Left ventricle myocardium inferior (tissue), 1 donor: ENCODE data around the gene PGS1. TPM values are rescaled to one million over a fixed set of nuclear protein-coding genes. Genes with fewer than 3 reads are reported as not detected.
A peak's percentile ranks its signal among the peaks of the same experiment; 100 is the strongest.

Experiments
- DNase-seq: peaks from one replicate; pipeline ENCODE4 v3.0.0-alpha.2; 2020
- H3K27ac ChIP-seq: fragments of 200-600 bp; replicated peaks from 2 replicates; pipeline ENCODE4 v1.8.0; 2021
- H3K27me3 ChIP-seq: fragments of 200-600 bp; 2 replicates; pipeline ENCODE4 v1.8.0; 2021; ENCODE audit warnings: low read depth
- H3K36me3 ChIP-seq: fragments of 200-600 bp; 2 replicates; pipeline ENCODE4 v1.8.0; 2021
- H3K4me1 ChIP-seq: fragments of 200-600 bp; 2 replicates; pipeline ENCODE4 v1.8.0; 2021
- H3K4me3 ChIP-seq: fragments of 200-600 bp; 2 replicates; pipeline ENCODE4 v1.8.0; 2021; ENCODE audit warnings: mild to moderate bottlenecking, moderate library complexity
- H3K9me3 ChIP-seq: fragments of 200-600 bp; replicated peaks from 2 replicates; pipeline ENCODE4 v1.8.0; 2021
- CTCF ChIP-seq: fragments of 200-600 bp; IDR thresholded peaks from 2 replicates; pipeline ENCODE4 v1.8.0; 2021; ENCODE audit warnings: antibody characterized with exemption, mild to moderate bottlenecking, borderline replicate concordance
- intact Hi-C: fragments of 100-400 bp; cut with micrococcal nuclease; formaldehyde crosslinking; loops from one replicate; pipeline ENCODE4 v1.11.0; 2022
- total RNA-seq: library from RNA; stranded (reverse); fragmentation: NEBNext Ultra II Directional; extraction: Animal tissue kit (Norgen Biotek cat#: 25700); gene quantifications from one replicate; pipeline ENCODE4 v1.2.1, GENCODE V29; 2021
- donor health status: DM: no; HTN: yes; CAD: no; lungs with severe emphysema.

PGS1 gene
- total RNA-seq, 1 donor from 2014 or later = 17.1 TPM

GRCh38 chr17:78357177-78357586 lies 21.3 kb upstream of the PGS1 start:
- peaks cover 31% of the 10 kb centered on the region for H3K36me3 ChIP-seq
- DNase-seq = peak; percentile 58
- peak overlapping the region; percentile 85 for H3K4me3 ChIP-seq
- H3K4me1 ChIP-seq = peaks cover 84% of the 10 kb centered on the region
- H3K9me3 ChIP-seq = no peaks in the 10 kb centered on the region
- no peak for TF ChIP-seq CTCF
- intact Hi-C loops = no loop called here
- H3K27me3 ChIP-seq = no peaks in the 10 kb centered on the region
- H3K27ac ChIP-seq = peak overlapping the region; percentile 97

GRCh38 chr17:78357672-78358537 lies 20.5 kb upstream of the PGS1 start:
- H3K4me1 ChIP-seq = peaks cover 79% of the 10 kb centered on the region
- intact Hi-C loops = no loop called here

GRCh38 chr17:78358538-78359320 lies 19.7 kb upstream of the PGS1 start:
- H3K27ac ChIP-seq = peak overlapping the region; percentile 97
- peaks cover 71% of the 10 kb centered on the region for H3K4me1 ChIP-seq
- H3K36me3 ChIP-seq = peaks cover 31% of the 10 kb centered on the region
- H3K27me3 ChIP-seq = no peaks in the 10 kb centered on the region
- intact Hi-C loops = no loop called here
- no peaks in the 10 kb centered on the region for H3K9me3 ChIP-seq
- no peak for DNase-seq
- H3K4me3 ChIP-seq = peak overlapping the region; percentile 85
- TF ChIP-seq CTCF = no peak

More at GRCh38 chr17:78357672-78358537, 20.5 kb upstream of the PGS1 start:
- Histone ChIP-seq H3K27me3 (no peaks in the 10 kb centered on the region), H3K9me3 (no peaks in the 10 kb centered on the region), H3K4me3 (peak overlapping the region; percentile 85), H3K36me3 (peaks cover 31% of the 10 kb centered on the region), H3K27ac (peak overlapping the region; percentile 97)
- no peak for TF ChIP-seq CTCF
- no peak for DNase-seq

- peaks cover 64% of the 10 kb centered on the region for H3K4me1 ChIP-seq
- no peak for TF ChIP-seq CTCF
- intact Hi-C loops = no loop called here
- no peaks in the 10 kb centered on the region for H3K9me3 ChIP-seq
- H3K27ac ChIP-seq = peak overlapping the region; percentile 97
- peak; percentile 39 for DNase-seq
- peak overlapping the region; percentile 85 for H3K4me3 ChIP-seq
- H3K27me3 ChIP-seq = no peaks in the 10 kb centered on the region
- H3K36me3 ChIP-seq = peaks cover 31% of the 10 kb centered on the region
These were observed 19.0 kb upstream of the PGS1 start for GRCh38 chr17:78359321-78359996.

GRCh38 chr17:78359997-78360370 lies 18.5 kb upstream of the PGS1 start, which contains the start of gene SOCS3:
Gene SOCS3 (minus strand): TSS chr17:78360077. CDS start chr17:78359095, 982 bp downstream.
- peak within 1 kb of the TSS; percentile 85 for H3K4me3 ChIP-seq
- no peak for TF ChIP-seq CTCF
- H3K4me1 ChIP-seq = peaks cover 58% of the 10 kb centered on the region
- peaks cover 31% of the 10 kb centered on the region for H3K36me3 ChIP-seq
- intact Hi-C loops = loop anchor here (10.0 kb wide), 1 partner anchor 65 kb away; no protein-coding TSS in a partner anchor
- H3K27ac ChIP-seq = peak within 1 kb of the TSS; percentile 97
- H3K9me3 ChIP-seq = no peaks in the 10 kb centered on the region
- peak; percentile 95 for DNase-seq
- H3K27me3 ChIP-seq = no peaks in the 10 kb centered on the region
